RWPE1 (cell line): ENCODE measurements around the gene PABPC1L.

Source experiments
- CTCF ChIA-PET: fragments of 350-600 bp; sonication (Branson Sonifier 250); formaldehyde crosslinking; extraction: SDS; loops from one replicate; lab custom pipeline; 2021; lab: Yijun Ruan, JAX
- POLR2A ChIA-PET: fragments of 400-600 bp; formaldehyde crosslinking; extraction: SDS; loops from one replicate; lab custom pipeline; 2020; ENCODE audit warnings: antibody characterized with exemption; ENCODE audit not compliant: low non-redundant PET; lab: Yijun Ruan, JAX
- DNase-seq: peaks from one replicate; pipeline ENCODE4 v3.0.0; 2012; ENCODE audit warnings: low spot score
- H3K27ac ChIP-seq: fragments of 450-650 bp; 2 replicates; pipeline ENCODE4 v1.5.1; 2017
- CTCF ChIP-seq: fragments of 450-650 bp; conservative IDR thresholded peaks from 2 replicates; pipeline ENCODE4 v1.5.1; 2017; ENCODE audit warnings: low read depth, mild to moderate bottlenecking

The PABPC1L gene

GRCh38 chr20:44946271-44946852, 36.5 kb downstream of the PABPC1L start:
- no peak for TF ChIP-seq CTCF
- ChIA-PET POLR2A (interaction anchor here (0.7 kb wide), 1 partner anchor 10 kb away, joined by 4 read pairs; no protein-coding TSS in a partner anchor), CTCF (interaction anchor here (1.2 kb wide), 1 partner anchor 130 kb away, joined by 4 read pairs; no protein-coding TSS in a partner anchor)
- no peak for DNase-seq
- no peak overlapping the region for H3K27ac ChIP-seq

- POLR2A ChIA-PET, result no interaction called here
- DNase-seq, result no peak
- no peak overlapping the region for H3K27ac ChIP-seq
- CTCF ChIA-PET, result interaction anchor here (0.5 to 1.1 kb wide), 2 partner anchors 11 to 23 kb away, joined by 3 to 4 read pairs; no protein-coding TSS in a partner anchor
- TF ChIP-seq CTCF, result no peak
Observed at GRCh38 chr20:44948107-44948506, 38.2 kb downstream of the PABPC1L start.

GRCh38 chr20:44948513-44948912, 38.7 kb downstream of the PABPC1L start:
- ChIA-PET CTCF (interaction anchor here (0.5 to 0.7 kb wide), 2 partner anchors 23 to 133 kb away, joined by 4 read pairs; no protein-coding TSS in a partner anchor), POLR2A (interaction anchor here (1.0 kb wide), 1 partner anchor 12 kb away, joined by 3 read pairs; the partner anchor contains the start of gene TOMM34)

GRCh38 chr20:44950368-44950767, 40.5 kb downstream of the PABPC1L start:
- POLR2A ChIA-PET, result interaction anchor here (2.8 kb wide), 1 partner anchor 10 kb away, joined by 7 read pairs; the partner anchor contains the start of gene TOMM34
- CTCF ChIA-PET, result interaction anchor here (0.7 kb wide), 3 partner anchors 203 to 217 kb away, joined by 3 read pairs; no protein-coding TSS in a partner anchor
- no peak for TF ChIP-seq CTCF
- no peak for DNase-seq
- H3K27ac ChIP-seq, result no peak overlapping the region

More at GRCh38 chr20:44948513-44948912, 38.7 kb downstream of the PABPC1L start:
- TF ChIP-seq CTCF, result no peak
- DNase-seq, result no peak
- no peak overlapping the region for H3K27ac ChIP-seq

- H3K27ac ChIP-seq, result no peak overlapping the region
- POLR2A ChIA-PET, result no interaction called here
- no peak for TF ChIP-seq CTCF
- no peak for DNase-seq
- CTCF ChIA-PET, result interaction anchor here (1.0 kb wide), 1 partner anchor 11 kb away, joined by 3 read pairs; no protein-coding TSS in a partner anchor
Observed at GRCh38 chr20:44952731-44953130, 42.9 kb downstream of the PABPC1L start.

- no peak for DNase-seq
- CTCF ChIA-PET, result interaction anchor here (0.5 to 1.0 kb wide), 5 partner anchors 12 to 970 kb away, joined by 3 to 5 read pairs (median 3); no protein-coding TSS in a partner anchor
- POLR2A ChIA-PET, result interaction anchor here (0.6 kb wide), 1 partner anchor 17 kb away, joined by 4 read pairs; no protein-coding TSS in a partner anchor
- no peak overlapping the region for H3K27ac ChIP-seq
- no peak for TF ChIP-seq CTCF
Observed at GRCh38 chr20:44954211-44954610, 44.4 kb downstream of the PABPC1L start.
